ENCODE data around the gene MAPK9.
A peak's percentile ranks its signal among the peaks of the same experiment; 100 is the strongest.

Gene MAPK9

GRCh38 chr5:180294913-180295555, 3.2 kb upstream of the MAPK9 start:
- no peak for DNase-seq

GRCh38 chr5:180294411-180294810, 2.5 kb upstream of the MAPK9 start:
- DNase-seq: no peak

GRCh38 chr5:180291234-180291940, 496 bp downstream of the MAPK9 start:
- DNase-seq: peak; percentile 4

GRCh38 chr5:180290568-180291233, 1.2 kb downstream of the MAPK9 start:
- no peak for DNase-seq

GRCh38 chr5:180289966-180290365, 1.9 kb downstream of the MAPK9 start:
- DNase-seq: no peak

GRCh38 chr5:180289433-180289832, 2.5 kb downstream of the MAPK9 start:
- no peak for DNase-seq

- DNase-seq: no peak
Measured at GRCh38 chr5:180287868-180288267, 4.0 kb downstream of the MAPK9 start.

GRCh38 chr5:180287404-180287803, 4.5 kb downstream of the MAPK9 start:
- no peak for DNase-seq

GRCh38 chr5:180284149-180284548, 7.7 kb downstream of the MAPK9 start:
- no peak for DNase-seq

GRCh38 chr5:180283026-180283615, 8.8 kb downstream of the MAPK9 start:
- no peak for DNase-seq

- no peak for DNase-seq
Measured at GRCh38 chr5:180282281-180282680, 9.6 kb downstream of the MAPK9 start.

- no peak for DNase-seq
Measured at GRCh38 chr5:180281706-180282105, 10.2 kb downstream of the MAPK9 start.

GRCh38 chr5:180274695-180275094, 17.2 kb downstream of the MAPK9 start:
- DNase-seq: no peak

- DNase-seq: no peak
Measured at GRCh38 chr5:180271221-180271620, 20.7 kb downstream of the MAPK9 start.

GRCh38 chr5:180259260-180259611, 32.6 kb downstream of the MAPK9 start:
- DNase-seq: peak; percentile 27

GRCh38 chr5:180253036-180253824, 38.7 kb downstream of the MAPK9 start:
- no peak for DNase-seq

- no peak for DNase-seq
Measured at GRCh38 chr5:180251887-180252286, 40.0 kb downstream of the MAPK9 start.

- no peak for DNase-seq
Measured at GRCh38 chr5:180251141-180251540, 40.7 kb downstream of the MAPK9 start.

GRCh38 chr5:180250329-180250728, 41.6 kb downstream of the MAPK9 start:
- no peak for DNase-seq

GRCh38 chr5:180241600-180241999, 50.3 kb downstream of the MAPK9 start:
- no peak for DNase-seq

GRCh38 chr5:180238631-180239030, 53.3 kb downstream of the MAPK9 start:
- no peak for DNase-seq

GRCh38 chr5:180235846-180236245, 56.0 kb downstream of the MAPK9 start:
- no peak for DNase-seq

- DNase-seq: no peak
Measured at GRCh38 chr5:180235077-180235476, 56.8 kb downstream of the MAPK9 start.

Data from fibroblast of skin of back (primary cell).